Hematopoietic multipotent progenitor cell treated with erythropoietin and hydrocortisone succinate and interleukin-3 and kit ligand, for 6 days (in vitro differentiated cells): ENCODE results near the gene WBP1.
"Not testable (repeated sequence)": the region's sequence is repeated elsewhere in the genome, so short reads cannot be mapped to it uniquely, and the experiment has no call there.

ENCODE experiments used
- DNase-seq: peaks from one replicate; pipeline ENCODE4 v3.0.0-alpha.2; 2015

WBP1 gene

DNA sequence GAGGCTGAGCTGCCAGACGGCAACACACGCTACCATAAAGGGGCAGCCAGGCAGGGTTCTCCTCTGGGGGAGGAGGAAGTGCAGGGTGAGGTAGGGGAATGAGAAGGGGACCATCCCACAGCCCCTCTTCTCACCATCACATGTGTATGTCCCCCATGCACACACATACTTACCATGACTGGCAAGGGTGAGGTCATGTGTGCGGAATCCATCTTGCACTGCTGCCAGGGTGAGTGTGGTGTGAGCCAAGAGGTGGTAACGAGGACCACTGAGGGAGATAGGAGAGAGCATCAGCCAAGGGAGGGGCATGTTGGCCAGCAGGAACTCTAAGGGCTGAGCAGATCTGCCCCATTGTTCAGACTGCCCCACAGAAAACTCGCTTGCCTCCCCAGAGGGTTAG lies 29.6 kb upstream of the WBP1 start:
- no peak for DNase-seq

- no peak for DNase-seq
Measured at GRCh38 chr2:74429487-74430451, 28.5 kb upstream of the WBP1 start.

DNA sequence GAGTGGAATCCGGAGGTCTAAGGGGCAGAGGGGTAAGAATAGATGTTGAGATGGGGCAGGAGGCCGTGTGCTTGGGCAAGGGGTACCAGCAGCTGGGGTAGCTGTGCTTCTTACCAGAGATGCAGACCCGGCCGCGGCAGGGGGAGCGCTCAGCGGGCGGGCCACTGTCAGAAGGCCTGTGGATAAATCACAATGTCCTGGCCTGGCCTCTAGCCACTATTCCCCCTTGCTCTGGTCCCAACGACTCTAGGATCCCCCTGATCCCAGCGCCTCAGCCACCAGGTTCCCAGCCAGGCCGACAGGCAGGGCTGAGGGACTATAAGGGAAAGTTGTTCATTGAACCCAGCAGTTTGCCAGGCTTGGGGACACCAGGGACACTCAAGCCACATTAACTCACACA lies 27.7 kb upstream of the WBP1 start:
- no peak for DNase-seq

- DNase-seq: no peak
Measured at GRCh38 chr2:74436111-74436805, 22.0 kb upstream of the WBP1 start.

- DNase-seq: no peak
Measured at GRCh38 chr2:74436848-74437695, 21.2 kb upstream of the WBP1 start.

GRCh38 chr2:74438248-74438647 lies 20.0 kb upstream of the WBP1 start:
- no peak for DNase-seq

DNA sequence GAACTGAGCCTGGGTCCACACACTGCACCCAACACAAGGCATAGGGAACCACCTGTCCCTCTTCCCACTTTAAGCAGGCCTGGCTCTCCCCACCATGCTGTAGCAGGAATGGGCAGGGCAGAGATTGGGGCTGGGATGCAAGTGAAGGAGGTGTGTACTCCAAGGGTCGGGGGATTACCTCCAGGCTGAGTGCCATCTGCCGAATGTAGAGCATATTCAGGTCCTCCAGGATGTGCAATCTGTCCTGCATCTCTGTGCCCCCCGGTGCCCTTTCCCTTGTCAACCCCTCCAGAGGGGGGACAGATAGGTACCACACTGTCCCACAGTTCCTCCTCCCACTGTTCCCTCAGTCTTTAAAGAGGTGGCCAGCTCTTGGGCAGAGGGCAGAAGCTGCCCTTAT lies 18.9 kb upstream of the WBP1 start:
- no peak for DNase-seq

DNA sequence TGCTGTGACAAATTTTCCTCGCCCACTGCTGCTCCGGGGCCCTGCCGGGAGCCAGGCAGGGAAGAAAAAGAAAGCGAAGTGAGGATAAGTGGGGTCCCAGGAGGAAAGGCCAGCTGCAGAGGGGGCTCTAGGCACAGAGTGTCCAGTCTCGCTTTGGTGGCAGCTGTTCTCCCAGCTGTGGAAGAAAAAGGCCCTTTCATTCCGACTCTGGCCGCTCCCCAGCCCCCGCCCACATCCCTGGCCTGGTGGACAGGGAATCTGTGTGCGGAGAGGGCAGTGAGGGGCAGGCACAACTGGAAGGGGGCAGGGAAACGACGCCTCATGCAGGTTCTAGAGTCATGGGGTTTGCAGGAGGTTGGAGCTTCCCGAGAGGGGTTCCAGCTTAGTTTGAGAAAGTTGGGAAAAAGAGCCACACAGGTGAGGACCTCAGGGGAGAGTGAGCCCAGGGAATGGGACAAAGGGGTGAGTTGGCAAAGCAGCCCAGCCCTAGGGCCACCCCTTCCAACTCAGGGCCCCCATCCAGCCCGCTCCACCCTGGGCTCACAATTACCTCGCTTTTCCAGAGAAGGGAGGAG lies 18.3 kb upstream of the WBP1 start:
- no peak for DNase-seq

- DNase-seq: peak; percentile 76
Measured at GRCh38 chr2:74440378-74441169, 17.7 kb upstream of the WBP1 start.

DNA sequence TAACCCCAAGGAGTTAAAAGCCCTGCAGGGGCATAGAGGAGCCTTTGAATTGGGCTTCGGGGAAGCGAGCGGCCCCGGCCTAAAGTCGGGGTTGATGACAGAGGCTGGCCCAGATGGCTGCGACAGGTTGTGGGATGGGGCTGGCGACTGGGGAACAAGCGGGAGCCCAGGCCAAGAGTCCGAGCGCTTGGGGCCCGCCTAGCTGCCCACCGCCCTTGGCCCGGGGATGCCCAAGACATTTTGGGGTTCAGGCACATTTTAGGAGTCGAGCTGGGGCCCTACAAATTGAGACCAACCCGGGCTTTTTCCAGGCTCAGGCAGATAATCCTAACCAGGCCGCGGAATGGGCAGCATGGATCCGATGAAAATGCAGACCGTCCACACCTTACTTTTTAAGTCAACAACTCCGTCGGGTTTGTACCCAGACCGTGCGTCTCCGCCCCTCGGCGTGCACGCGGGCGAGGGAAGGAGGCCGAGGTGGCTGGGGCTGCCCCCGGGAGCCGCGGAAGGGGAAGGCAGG lies 17.0 kb upstream of the WBP1 start:
- no peak for DNase-seq

- DNase-seq: peak; percentile 30
Measured at GRCh38 chr2:74441690-74442482, 16.4 kb upstream of the WBP1 start, which contains the start of gene RTKN. TSS of gene RTKN (minus strand) at chr2:74441937. CDS start at chr2:74441816, 121 bp downstream.

GRCh38 chr2:74442483-74443297 lies 15.5 kb upstream of the WBP1 start:
- not testable (repeated sequence) for DNase-seq

GRCh38 chr2:74444498-74445318 lies 13.5 kb upstream of the WBP1 start:
- DNase-seq: no peak

DNA sequence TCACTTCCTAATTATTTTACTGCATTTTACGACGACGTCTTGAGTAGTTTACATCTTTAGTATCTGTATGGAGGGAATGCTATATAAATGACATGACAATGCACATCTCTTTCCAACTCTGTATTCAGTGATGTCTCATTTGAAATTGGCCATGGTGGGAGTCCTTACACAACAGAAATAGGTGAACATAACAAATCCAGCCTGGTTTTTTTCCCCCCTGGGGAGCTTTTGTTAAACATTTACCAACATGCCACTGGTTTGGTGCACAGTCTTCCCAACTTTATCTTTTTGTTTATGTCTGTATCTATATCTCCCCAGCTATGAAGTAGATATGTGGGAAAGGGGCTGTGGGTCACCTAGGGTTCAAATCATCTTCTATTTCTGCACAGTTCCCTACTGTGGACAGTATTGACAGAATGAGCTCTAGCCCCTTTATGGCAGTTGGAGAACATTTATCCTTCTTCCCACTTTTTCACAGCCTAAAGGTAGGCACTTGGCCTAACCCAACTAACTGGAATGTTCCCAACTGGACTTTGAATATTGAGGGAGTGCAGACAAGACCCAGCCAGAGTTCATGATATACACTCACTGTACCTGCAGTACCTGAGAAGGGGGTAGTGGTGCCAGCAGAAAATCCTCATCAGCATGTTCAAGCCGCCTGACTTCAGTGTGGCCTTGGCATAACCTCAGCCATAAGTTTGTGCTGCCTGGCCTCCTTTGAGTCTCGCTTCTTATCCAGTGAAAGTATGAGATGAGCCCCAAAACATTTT lies 10.8 kb upstream of the WBP1 start:
- DNase-seq: no peak

DNA sequence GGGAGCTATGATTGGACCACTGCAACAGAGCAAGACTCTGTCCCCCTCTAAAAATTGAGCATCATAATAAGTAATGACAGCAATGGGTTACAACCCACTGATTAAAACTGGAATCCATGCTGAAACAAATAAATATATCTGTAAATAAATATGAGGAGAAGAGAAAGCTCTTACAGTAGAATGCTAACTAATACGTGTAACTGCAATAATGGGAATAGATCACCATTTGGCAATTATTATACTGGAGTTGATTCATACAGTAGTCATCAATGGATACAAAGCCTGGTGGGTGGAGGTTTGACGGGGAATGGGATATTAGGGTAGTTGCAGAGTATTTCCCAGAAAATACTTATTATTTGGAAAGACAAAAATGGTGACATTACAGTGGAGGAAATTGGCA lies 9.5 kb upstream of the WBP1 start:
- DNase-seq: no peak

- DNase-seq: no peak
Measured at GRCh38 chr2:74450570-74451190, 7.6 kb upstream of the WBP1 start.

GRCh38 chr2:74454654-74455511 lies 3.4 kb upstream of the WBP1 start, which contains the start of gene INO80B:
TSS of gene INO80B (plus strand) at chr2:74455087. CDS start at chr2:74455117, 30 bp downstream.
- peak; percentile 98 for DNase-seq
